Fibroblast of upper back skin (primary cell): Measurements from ENCODE around the gene ATP2C2.
"Not testable (repeated sequence)": the region's sequence is repeated elsewhere in the genome, so short reads cannot be mapped to it uniquely, and the experiment has no call there.

Source experiments
- DNase-seq: peaks from one replicate; pipeline ENCODE4 v3.0.0-alpha.2; 2013

Gene ATP2C2, protein sequence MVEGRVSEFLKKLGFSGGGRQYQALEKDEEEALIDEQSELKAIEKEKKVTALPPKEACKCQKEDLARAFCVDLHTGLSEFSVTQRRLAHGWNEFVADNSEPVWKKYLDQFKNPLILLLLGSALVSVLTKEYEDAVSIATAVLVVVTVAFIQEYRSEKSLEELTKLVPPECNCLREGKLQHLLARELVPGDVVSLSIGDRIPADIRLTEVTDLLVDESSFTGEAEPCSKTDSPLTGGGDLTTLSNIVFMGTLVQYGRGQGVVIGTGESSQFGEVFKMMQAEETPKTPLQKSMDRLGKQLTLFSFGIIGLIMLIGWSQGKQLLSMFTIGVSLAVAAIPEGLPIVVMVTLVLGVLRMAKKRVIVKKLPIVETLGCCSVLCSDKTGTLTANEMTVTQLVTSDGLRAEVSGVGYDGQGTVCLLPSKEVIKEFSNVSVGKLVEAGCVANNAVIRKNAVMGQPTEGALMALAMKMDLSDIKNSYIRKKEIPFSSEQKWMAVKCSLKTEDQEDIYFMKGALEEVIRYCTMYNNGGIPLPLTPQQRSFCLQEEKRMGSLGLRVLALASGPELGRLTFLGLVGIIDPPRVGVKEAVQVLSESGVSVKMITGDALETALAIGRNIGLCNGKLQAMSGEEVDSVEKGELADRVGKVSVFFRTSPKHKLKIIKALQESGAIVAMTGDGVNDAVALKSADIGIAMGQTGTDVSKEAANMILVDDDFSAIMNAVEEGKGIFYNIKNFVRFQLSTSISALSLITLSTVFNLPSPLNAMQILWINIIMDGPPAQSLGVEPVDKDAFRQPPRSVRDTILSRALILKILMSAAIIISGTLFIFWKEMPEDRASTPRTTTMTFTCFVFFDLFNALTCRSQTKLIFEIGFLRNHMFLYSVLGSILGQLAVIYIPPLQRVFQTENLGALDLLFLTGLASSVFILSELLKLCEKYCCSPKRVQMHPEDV

DNA sequence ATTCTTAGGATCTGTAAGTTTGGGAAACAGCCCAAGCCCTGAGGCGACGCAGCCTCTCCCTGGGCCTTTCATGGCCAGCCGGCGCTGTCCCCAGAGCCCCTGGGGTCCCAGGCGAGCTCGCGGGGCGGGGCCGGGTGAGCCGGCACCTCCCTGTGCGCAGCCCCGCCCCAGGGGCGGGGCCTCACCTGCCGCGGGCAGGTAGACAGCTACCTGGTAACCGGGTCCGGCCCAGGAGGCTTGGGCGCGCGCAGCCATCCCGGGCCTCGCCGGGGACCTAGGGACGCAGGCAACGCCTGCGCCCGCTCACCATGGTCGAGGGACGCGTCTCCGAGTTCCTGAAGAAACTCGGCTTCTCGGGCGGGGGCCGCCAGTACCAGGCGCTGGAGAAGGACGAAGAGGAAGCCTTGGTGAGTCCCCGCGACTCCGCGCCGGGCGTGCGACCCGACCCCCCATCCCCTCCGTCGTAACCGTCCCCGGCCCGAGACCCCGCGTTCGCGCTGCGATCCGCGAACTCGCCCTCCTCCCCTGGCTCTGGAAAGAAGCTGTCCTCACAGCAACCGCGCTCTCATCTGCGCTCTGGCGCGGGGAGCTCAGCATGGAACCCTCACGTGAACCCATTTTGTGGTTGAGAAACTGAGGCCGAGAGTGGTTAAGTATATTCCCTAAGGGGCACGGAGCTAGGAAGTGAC is at the start of gene ATP2C2:
Gene ATP2C2, plus strand, starts transcription at position 231 of the 689 bp plus-strand sequence. Its CDS starts 78 bp downstream, at position 309.
- no peak for DNase-seq

DNA sequence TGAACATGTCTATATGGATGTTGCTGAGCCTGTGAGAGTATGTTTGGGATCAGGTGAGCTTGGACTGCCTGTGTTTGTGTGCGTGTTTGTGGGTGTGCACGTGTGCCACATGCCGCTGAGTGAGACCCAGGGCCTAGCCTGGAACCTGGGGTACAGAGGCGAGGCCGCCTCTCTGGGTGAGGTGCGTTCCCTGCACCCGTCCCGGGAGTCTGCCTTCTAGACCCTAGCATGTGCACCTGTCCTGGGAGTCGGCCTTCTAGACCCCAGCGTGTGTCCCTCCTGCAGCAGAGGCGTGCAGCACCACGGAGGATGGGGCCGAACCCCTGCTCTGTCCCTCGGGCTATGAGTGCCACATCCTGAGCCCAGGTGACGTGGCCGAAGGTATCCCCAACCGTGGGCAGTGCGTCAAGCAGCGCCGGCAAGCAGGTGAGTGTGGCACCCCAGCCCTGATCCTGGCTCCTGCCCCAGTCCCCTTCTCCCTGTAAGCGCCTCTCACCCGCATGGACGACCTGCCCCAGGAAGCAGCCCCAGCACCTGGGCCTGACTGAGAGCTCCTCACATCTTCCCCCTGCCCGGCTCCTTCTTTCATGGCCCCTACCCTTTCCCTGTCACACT is 49.1 kb upstream of the ATP2C2 start:
- DNase-seq: no peak

DNA sequence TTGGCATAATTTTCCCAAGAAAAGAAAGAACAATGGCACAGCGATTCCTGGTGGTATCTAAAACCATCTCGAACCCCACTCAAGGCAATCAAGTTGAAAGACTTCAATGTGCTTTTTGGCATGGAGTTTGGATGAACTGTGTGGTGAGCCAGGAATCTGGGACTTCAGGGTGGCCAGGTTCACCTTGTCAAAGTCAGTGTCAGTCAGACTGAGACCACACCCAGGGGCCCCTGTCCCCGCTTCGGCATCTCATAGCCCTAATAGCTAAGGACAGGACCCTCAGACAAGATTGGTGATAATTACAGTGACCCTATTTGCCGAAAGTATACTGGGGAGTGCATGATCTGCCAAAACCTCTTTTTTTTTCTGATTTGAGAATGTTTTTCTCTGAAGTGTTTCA is 47.8 kb upstream of the ATP2C2 start:
- no peak for DNase-seq

DNA sequence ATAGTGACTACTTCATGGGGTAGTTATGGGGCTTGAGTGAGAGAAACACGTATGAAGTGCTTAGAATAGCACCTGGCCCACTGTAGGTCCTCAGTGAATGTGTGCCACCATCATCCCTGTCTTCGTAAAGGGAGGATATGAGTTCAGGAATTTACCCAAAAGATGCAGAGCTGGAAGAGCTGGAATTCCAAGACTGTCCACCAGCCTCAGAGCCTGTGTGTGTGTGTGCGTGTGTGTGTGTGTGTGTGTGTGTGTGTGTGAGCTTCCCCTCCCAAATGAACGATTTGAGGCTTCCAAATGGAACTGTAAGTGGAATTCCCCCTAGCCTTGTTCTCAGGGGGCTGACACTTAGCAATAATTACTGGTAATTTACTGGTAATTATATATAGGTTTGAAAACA is 46.4 kb upstream of the ATP2C2 start:
- no peak for DNase-seq

DNA sequence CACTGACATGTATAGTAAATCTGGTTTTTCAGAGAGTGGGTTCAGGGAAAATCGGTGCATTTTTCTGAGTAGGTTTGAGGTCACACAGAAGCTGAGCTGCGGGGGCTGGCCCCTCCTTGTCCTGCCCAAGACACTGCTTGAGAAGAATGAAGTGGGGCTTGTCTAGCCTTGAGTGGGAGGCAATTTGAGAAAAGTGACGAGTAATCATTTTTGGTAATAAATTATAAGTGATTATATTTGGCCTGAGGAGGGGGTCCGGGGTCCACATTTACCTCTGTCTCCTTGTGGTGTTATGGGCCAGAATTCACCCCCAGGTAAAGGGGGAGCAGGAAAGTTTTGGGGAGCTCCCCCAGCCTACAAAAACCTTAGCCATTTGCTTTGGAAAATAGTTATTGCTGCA is 45.6 kb upstream of the ATP2C2 start:
- no peak for DNase-seq

DNA sequence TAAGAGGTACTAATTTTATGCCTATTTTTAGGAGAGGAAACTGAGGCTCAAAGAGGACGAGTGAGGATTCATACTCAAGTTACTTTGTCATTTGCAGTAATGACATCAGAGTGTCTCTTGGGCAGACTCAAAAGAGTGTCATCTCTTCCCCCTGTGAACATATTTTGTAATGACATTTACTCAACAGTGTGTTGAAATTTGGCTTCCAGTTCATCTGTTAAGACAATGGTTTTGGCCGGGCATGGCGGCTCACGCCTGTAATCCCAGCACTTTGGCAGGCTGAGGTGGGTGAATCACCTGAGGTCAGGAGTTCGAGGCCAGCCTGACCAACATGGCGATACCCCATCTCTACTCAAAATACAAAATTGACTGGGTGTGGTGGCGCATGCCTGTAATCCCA is 44.7 kb upstream of the ATP2C2 start:
- DNase-seq: no peak

DNA sequence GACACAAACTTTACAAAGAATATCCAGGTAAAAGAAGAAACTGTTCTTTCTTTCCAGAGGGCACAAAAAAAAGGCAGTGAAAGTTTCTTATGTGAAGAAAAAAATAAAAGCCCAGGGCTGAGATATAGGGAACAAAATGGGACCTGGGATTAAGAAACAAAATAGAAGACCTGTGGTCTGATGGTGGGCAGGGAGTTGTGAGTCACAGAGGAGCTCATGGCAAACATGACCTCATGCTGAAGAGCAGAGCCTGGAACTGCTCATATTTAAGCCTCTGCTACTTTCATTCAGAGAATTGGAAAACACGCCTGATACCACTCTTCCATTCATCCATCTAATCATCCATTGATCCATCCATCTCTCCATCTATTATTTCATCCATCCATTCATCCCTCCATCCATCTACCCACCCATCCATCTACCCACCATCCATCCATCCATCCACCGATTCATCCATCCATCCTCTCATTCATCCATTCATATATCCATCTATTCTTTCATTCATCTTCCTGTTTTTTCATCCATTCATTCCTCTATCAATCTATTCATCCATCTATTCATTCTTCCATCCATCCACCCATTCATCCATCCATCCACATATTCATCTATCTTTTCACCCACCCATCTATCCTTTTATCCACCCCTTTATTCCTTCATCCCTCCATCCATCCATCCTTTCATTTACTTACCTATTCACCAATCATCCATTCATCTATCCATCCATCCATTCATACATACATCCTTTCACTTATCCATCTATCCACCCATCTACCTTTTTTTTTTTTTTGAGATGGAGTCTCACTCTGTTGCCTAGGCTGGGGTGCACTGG is 43.7 kb upstream of the ATP2C2 start:
- no peak for DNase-seq

DNA sequence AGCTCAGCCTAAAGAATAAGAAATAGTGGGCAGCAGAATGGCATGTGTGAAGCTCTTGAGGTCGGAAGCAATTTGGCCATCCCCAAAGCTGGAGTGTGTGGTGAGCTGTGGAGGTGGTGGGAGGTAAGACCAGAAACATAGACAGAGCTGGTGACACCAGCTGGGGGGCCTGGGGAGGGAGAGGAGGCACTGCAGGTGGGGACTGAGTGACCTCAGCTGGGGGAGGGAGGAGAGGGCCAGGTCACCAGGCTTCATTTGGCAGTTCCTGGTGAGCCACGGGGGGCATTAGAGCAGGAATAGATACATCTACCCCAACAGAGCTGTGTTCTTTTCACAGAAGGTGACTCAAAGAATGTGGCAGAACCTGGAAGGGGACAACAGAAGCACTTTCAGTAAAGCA is 41.8 kb upstream of the ATP2C2 start:
- DNase-seq: no peak

DNA sequence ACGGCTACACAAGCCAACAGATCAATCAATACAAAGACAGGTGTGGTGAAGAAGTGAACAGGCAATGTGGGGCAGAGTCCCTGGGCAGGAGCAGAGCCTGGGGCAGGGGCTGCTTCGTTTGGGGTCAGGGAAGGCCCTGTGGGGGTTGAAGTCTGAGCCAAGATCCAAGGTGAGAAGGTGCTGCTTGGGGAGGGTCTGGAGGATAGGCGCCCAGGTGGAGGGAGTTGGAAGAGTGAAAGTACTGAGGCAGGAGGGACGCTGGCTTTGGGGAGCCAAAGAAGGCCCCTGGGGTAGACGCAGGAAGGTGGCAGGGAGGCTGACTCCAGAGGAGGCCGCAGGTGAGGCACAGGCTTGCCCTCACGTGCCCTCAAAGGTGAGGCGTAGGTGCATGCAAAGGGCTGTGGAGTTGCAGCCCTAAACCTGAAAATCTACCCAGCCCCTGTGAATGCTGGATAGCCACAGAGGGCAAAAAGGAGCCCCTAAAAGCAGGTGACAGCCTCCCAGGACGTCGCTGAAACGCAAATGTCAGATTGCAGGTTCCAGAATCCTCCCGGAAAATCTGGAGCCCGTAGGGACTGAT is 40.3 kb upstream of the ATP2C2 start:
- DNase-seq: no peak

DNA sequence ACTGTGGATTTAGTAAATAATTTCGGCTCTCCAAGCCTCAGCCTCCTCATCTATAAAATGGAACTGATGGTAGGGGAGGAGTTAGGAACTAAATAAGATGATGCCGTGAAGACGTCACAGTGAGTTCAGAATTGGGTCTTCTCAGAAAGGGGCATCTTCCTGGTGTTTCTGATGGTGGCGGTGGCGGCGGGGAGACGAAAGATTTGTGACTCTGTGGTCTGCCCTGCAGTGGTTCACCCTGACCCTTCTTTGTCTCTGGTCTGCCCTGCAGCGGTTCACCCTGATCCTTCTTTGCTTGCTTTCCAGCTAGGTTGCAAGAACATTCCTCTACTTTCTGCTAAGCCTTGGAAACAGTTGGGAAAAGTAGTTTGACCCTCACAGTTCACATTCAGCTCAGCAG is 39.3 kb upstream of the ATP2C2 start:
- no peak for DNase-seq

DNA sequence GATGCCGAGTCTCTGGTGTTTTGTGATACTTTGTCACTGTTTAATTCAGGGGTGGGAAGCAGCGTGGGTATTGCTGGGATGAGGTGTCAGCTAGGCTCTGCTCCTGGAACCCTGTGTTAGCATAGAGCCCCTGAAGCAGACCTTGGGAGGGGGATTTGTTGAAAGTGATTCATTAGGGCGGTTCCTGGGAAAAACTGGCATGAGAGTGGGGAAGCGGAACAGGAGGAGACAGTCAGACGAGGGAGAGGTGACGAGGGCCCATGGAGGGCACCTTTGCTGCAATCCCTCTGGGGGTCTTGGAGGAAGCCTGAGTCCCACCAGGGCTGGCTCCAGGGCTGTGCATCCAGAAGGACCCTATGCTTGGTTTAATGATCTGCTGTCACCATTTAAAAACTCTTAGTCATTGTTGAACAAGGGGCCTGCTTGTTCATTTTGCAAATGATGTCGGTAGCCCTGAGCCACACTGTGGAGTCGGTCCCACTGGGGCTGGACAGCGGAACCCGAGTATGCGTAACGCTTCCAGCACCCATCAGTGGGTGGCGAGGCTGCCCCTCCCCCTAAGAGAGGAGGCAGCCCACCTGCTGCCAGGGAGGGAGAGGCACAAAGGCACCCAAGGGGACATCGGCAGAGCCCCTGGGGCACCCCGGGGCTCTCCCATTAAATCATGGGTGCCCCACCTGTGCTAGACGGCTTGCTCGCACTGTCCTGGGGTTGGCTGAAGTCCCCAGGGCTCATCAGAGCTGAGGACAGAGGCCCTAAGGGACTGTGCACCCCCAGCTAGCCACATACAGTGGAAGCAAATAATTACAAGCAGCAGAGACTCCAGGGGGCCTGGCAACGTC is 38.3 kb upstream of the ATP2C2 start:
- no peak for DNase-seq

DNA sequence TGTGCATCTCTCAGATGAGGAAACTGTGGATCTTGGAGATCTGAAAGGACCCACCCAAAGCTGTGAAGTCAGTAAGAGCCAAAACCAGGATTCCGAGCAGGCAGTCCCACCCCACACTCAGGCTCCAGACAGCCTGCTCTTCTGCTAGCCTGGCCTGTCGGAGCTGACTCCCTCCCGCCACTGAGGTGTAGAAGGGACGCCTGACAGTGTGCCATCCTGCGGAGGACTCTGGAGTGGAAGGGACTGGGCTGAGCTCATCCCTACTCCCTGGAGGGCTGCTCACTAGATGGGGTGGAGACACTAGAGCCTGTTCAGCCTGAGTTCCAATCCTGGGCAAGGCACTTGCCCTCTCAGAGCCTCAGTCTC is 37.7 kb upstream of the ATP2C2 start:
- DNase-seq: no peak

DNA sequence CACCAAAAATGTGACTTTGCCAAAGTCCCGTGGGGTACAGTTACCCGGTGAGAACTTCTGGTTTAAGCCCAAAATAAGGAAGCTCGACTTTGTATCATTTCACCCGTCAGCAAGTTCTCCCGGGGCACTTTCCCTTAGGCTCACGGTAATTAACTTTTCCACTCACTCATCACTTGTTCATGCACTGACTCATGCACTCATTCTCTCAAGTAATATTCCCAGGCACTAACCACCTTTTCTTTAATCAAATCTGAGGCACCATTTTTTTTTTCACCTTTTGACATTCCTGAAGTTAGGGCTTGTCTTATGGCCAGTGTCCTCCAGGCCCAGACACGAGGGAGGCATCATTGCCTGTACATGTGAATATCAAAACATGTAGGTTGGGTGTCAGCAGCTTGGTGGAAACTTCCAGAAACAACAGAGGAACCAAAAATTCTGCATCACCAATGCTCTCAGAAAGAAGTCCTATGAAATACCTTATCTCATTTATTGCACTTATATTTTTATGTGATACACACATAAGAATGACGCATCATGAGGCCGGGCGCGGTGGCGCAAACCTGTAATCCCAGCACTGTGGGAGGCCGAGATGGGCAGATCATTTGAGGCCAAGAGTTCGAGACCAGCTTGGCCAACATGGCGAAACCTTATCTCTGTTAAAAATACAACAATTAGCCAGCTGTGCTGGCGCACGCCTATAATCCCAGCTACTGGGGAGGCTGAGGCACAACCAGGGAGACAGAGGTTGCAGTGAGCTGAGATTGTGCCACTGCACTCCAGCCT is 36.1 kb upstream of the ATP2C2 start:
- DNase-seq: no peak

DNA sequence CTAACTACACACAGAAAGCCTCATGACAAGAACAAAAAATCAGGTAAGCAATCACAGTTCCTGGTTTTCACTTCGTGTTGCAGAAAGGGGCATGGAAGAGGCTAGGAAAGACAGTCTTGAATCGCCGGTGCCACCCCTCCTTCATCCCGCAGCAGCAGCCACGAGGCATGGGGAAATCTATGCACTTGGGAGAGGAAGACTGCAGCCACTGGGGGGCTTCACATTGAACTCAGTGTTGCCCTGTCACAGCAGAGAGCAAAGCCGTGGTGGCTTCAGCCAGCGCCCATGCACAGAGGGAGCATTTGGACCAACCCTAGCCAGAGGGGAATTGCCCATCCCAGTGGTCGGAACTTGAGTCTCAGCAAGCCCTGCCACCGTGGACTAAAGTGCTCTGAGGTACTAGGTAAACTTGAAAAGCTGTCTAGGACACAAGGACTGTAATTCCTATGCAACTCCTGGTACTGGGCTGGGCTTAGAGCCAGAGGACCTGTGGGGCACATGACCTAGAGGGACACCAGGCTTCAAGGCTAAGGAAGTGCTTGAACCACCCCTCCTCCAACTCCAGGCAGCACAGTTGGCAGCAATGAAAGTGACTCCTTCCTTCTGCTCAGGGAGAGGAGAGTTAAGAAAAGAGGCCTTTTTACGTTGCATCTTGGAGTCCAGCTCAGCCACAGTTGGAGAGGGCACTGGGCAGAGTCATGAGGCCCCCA is 35.2 kb upstream of the ATP2C2 start:
- DNase-seq: no peak

DNA sequence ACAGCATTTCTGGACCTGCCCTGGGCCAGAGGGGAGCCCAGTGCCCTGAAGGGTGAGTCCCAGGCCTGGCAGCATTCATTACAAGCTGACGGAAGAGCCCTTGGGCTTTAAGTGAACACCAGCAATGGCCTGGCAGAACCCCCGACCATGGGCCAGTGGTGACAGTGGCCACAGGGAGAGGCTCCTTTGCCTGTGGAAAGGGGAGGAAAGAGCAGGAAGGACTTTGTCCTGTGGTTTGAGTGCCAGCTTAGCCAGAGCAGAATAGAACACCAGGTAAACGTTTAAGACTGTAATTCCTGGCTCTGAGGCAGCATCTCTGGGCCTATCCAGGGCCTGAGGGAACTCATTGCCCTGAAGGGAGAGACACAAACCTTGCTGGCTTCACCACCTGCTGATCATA is 34.3 kb upstream of the ATP2C2 start:
- DNase-seq: no peak

DNA sequence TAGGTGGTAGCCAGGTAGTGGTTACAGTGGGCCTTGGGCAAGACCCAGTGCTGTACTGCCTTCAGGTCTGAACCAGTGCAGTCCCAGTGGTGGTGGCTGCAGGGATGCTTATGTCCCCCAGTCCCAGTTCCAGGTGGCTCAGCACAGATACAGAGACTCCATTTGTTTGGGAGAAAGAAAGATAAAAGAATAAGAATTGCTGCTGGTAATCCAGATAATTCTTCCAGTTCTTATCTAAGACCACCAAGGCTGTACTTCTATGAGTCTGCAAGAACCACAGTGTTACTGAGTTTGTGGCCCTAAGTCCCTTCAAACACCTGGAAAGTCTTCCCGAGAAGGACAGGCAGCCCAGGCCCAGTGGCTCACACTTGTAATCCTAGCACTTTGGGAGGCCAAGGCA is 33.9 kb upstream of the ATP2C2 start:
- no peak for DNase-seq

DNA sequence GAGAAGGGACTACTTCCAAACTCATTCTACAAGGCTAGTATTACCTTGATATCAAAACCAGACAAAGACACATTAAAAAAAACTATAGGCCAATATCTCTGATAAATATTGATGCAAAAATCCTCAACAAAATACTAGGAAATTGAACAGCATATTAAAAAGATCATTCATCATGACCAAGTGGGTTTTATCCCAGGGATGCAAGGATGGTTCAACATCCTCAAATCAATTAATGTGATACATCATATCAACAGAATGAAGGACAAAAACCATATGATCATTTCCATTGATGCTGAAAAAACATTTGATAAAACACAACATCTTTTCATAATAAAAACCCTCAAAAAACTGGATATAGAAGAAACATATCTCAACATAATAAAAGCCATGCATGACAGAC is 31.1 kb upstream of the ATP2C2 start:
- DNase-seq: not testable (repeated sequence)

DNA sequence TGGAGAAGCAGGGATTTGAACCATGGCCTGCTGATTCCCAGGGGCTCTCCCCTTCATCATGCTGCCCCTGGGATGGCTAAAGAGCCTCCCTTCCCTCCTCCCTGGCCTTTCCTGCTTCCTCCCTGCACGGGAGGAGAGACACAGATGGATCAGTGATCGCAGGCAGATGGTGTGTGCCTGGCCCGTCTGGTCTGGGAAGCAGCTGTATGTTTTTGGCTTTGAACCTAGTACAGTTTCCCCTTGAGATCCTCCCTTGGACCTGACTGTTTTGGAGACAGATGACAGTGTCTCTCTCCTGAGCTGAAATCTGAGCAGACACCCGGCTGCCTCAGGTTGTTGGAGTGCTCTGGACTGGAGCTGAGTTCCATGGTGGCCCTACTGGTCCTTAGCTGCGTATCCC is 29.0 kb upstream of the ATP2C2 start:
- DNase-seq: no peak

DNA sequence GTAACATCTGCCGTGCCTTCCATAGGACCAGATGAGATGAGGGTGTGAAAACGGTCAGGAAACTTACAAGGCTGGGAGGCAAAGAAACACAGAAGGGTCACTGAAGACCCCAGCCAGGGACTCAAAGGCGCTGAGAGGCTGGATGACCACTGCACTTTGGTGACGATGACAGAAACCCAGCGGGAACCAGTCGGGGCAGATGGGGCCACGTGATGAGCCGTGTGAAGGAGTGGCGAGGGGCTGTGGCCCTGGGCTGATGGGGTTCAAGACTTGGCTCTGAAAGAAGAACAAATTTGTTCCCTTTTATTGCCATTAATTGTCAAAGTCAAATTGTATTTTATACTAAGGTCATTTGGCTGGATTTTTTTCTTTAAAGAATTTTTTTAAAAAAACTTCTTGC is 28.6 kb upstream of the ATP2C2 start:
- DNase-seq: no peak
